HG03039 (cell line): ENCODE data around the gene FNIP2.
"Not testable (repeated sequence)": the region's sequence is repeated elsewhere in the genome, so short reads cannot be mapped to it uniquely, and the experiment has no call there.

Source experiments
- ATAC-seq: cut with Tn5 transposase; IDR thresholded peaks from one replicate; pipeline ENCODE4 v1.9.1; 2021; ENCODE audit warnings: mild to moderate bottlenecking, moderate library complexity; ENCODE audit not compliant: unreplicated experiment

The FNIP2 gene

DNA sequence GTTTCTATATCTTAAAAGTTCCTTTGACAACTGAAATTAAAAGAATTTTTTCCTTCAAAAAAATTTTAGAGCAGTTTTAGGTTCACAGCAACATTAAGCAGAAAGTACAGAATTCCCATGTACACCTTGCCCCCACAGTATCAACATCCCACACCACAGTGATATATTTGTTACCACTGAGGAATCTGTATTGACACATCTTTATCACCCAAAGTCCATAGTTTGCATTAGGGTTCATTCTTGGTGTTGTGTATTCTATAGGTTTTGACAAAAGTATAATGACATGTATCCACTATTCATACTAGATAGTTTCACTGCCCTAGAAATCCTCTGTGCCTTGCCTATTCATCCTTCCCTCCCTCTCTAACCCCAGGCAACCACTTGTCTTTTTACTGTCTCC lies 43.7 kb downstream of the FNIP2 start:
- no peak for ATAC-seq

DNA sequence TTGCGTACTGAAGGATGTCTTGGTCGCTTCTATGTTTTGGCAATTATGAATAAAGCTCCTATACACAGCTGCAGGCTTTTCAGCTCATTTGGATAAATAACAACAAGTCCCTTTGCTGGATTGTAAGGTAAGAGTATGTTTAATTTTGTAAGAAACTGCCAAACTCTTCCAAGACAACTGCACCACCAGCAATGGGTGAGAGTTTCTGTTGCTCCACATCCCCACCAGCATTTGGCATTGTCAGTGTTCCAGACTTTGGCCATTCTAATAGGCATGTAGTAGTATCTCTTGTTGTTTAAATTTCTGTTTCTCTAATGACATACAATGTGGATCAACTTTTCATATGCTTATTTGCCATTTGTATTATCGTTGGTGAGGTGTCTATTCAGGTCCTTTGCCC lies 44.3 kb downstream of the FNIP2 start:
- no peak for ATAC-seq

DNA sequence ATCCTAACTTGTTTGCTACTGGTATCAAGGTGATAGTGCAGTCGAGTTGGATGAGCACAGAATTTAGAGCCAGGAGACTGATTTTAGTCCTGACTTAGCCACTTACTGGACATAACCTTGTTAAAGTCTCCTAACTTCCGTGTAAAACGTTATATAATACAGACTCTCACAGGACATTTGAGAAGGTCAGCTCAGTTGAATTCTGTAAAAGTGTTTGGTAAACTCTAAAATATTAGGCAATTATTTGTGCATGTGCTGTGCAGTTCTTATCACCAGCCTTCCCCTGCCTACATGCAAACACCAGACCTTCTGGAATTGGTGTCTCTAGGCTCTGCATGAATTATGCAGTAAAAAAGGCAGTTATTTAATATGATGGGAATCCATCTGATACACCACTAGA lies 45.4 kb downstream of the FNIP2 start:
- ATAC-seq = no peak

- no peak for ATAC-seq
Measured at GRCh38 chr4:158814636-158815330, 46.0 kb downstream of the FNIP2 start.

- ATAC-seq = no peak
Measured at GRCh38 chr4:158816955-158817354, 48.1 kb downstream of the FNIP2 start.

DNA sequence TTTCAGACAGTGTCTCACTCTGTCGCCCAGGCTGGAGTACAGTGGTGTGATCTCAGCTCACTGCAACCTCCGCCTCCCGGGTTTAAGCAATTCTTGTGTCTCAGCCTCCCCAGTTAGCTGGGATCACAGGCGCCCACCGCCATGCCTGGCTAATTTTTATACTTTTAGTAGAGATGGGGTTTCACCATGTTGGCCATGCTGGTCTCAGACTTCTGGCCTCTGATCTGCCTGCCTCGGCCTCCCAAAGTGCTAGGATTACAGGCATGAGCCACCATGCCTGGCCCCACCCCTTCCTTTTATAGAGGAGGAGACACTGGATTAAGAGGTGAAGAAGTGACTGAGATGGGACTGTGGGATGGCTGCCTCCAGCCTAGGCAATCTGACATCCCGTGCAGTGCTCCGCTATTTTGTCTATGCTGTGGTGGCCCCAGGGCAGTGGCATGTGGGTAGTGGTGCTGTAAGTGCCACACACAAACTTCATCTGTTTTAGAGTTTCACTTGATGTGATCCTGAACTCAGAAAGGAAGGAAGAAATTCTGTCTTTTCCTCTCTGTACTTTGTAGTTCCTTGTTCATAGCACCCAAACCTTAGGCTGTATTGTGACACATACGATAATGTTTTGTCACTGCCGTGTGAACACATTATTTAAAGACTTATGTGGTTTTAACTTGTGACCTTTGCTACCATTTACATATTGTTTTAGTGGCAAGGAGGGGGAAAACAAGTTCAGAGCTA lies 48.9 kb downstream of the FNIP2 start:
- ATAC-seq = peak; percentile 47

DNA sequence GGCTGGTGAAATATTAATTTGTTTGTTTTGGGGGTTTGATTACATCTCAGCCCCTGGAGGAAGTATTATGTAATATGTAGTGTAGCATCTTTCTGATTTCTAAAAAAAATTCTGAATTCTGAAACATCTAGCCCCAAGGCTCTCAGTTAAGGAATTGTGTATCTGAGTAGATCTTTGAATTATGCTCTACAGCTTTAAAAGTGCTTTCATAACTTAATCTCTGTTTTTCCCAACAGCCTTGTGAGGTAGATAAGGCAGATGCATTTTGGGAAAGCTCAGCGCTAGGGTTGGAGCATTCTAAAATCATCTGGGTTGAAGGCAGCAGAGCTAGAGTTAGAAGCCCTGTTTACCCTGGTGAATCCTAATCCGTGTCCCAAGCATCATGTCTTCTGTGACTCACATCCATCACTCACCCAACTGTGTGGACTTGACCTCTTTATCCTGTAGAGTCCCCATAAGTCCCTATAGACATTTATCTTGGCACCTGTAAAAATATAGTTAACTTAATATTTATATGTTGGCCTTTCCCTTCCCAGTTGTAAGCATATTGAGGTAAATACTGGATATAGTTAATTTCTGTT lies 49.8 kb downstream of the FNIP2 start:
- ATAC-seq = no peak

DNA sequence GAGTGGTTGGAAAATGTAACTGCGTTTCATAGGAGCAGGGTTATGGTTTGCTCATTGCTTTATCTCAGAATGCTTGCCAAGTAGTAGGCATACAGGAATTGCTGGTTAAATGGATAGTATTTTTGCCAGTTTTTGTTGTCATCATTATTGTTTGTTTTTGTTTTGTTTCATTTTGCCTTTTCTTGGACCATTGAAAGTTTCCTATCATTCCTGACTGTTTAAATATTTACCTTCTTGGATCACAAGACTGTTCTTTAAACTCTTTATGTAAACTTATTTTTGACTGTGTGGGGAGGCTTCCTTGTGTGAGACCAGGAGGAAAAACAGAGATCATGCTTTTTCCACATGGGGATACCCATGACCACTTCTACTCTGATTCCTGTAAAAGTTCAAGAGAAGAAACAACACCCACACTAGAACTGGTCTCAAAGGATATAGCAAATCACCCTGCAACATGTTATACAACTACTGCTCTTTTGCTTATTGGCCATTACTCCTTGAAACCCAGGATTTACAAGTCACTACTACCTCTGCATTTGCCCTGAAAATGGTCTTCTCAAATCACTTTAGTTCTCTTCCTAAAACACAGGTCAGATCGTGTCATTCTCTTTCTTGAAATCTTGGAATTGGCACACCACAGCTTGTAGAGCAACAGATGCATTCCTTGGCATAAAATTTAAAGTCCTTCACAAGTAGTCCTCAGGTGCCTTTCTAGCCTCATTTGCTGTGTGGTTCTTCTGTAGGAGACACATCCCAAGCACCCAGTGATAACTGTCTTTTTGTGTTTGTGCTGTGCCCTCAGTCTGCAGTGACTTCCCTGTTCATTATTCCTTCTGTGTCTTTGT lies 51.3 kb downstream of the FNIP2 start:
- no peak for ATAC-seq

GRCh38 chr4:158821228-158821971 lies 52.6 kb downstream of the FNIP2 start:
- peak; percentile 34 for ATAC-seq

GRCh38 chr4:158822348-158822747 lies 53.5 kb downstream of the FNIP2 start:
- no peak for ATAC-seq

DNA sequence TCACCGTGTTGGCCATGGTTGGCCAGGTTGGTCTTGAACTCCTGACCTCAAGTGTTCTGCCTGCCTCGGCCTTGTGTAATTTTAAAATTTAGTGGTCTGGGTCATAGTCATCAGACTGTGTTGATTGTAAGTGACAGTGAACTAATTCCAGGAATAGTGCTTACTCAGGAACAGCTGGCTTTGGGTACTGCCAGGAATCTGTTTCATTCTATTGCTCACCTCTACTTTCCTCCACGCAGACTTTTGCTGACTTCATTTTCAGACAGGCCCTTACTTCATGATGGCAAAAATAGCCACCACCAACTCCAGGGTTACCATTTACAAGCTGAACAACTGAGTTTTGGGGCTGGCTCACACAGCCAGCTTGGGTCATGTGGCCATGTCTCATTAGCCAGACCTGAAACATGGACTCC lies 54.6 kb downstream of the FNIP2 start:
- ATAC-seq = peak; percentile 36

DNA sequence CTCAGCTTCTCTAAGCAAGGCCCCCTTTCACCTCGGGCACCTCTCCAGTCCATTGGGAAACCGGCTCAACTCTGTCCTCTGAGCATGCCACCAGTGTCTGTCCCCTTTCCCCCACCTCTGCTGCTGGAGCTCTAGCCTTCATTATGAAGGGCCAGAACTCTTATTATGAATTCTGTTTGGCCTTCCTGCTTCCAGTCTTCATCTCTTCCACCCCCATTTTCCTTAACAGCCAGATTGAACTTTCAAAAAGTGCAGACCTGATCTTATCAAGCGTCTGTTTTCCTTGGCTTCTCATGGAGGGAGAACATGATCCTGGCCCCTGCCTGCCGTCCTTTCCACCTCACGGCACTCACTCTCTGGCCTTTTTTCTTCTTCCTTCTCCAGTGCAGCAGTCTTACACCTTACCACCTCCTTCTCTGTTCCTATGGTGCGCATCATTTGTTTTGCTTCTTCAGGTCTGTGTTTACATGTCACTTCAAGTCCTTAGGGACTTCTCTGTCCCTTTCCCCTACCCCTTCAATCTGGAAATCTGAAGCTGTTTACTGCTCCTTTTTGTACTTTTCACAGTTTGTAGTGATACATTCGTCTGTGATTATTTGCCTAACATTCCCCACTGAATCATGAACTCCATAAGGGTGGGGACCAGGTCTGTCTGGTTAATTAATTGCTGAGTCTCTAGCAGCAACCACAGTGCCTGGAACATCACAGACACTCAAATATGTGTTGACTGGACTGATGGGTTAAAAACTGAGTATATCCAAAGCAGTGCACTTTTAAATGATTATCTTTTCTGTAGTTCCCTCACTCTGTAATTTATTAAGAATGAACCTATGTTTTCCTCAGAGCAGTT lies 55.8 kb downstream of the FNIP2 start:
- ATAC-seq = no peak

DNA sequence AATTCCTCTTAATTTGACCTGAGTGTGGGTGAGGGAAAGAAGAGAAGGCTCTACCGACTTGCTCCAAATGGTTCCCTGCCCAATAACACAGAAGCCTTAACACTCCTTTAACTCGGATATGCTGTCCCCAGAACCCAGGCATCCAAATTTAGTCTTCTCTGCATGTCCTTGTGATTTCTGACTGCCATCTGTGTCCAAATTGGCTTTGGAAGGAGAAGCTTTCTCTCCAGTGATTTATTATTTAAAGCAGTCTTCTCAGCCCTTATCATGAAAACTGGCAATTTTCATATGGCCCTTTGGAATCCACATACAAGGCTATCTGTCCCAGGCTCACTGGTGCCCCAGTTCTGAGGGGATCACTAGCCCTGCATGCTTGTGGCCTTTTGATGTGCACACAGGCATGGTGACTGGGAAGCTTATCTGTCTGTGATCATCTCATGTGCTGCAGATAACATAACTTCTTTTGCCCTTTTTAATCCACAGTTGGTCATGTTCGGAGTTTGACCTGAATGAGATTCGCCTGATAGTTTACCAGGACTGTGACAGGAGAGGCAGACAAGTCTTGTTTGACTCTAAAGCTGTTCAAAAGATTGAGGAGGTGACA lies 56.7 kb downstream of the FNIP2 start:
- ATAC-seq = no peak

- ATAC-seq = no peak
Measured at GRCh38 chr4:158826057-158826456, 57.2 kb downstream of the FNIP2 start.

DNA sequence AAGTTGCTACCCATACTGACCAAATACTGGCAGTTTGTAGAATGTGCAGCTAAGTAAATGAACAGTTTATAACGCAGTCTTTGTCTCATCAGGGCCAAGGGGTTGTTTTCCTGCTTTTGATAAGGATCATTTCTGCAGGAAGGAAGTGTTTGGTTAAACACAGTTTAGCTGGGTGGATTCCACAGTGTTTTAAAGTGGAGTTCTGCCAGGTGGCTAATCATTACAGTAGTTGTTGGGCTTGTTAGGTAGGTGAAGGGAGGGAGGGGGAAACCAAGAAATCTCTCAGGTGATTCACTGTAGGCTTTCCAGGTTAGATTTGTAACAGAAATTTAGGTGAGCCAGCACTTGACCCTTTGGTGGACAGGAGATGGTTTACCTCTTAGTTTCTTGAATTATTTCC lies 58.1 kb downstream of the FNIP2 start:
- no peak for ATAC-seq

DNA sequence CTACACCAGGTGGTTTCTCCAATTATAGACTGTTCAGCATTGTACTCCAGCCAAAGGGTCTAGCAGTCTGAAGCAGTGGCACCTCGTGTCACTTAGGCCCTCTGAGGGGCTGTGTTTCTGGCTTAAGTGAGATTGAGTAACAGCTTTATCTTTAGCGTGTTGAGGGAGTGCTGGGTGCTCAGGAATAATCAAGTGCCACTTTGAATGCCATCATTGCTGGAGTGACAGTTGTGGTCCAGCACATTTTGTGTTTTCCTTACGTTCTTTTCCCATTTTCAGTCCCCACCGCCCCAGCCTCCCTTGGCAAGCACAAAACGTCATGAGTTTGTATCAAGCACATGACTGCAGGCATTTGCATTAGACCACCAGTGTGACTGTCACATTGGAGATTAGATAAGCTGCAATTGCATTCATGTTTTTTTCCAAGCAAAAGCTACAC lies 58.7 kb downstream of the FNIP2 start:
- ATAC-seq = no peak

DNA sequence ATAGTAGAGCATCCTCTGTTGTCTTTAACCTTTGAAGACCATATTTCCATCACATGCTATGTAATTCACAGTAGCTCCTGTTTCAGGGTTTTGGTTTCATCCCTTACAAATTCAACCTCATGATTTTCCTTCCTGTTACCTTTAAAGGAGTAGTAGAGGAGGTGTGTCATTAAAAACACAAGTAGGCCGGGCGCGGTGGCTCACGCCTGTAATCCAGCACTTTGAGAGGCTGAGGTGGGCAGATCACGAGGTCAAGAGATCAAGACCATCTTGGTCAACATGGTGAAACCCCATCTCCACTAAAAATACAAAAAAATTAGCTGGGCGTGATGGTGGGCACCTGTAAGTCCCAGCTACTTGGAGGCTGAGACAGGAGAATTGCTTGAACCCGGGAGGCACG lies 59.3 kb downstream of the FNIP2 start:
- ATAC-seq = not testable (repeated sequence)

GRCh38 chr4:158829254-158829653 lies 60.4 kb downstream of the FNIP2 start:
- no peak for ATAC-seq

DNA sequence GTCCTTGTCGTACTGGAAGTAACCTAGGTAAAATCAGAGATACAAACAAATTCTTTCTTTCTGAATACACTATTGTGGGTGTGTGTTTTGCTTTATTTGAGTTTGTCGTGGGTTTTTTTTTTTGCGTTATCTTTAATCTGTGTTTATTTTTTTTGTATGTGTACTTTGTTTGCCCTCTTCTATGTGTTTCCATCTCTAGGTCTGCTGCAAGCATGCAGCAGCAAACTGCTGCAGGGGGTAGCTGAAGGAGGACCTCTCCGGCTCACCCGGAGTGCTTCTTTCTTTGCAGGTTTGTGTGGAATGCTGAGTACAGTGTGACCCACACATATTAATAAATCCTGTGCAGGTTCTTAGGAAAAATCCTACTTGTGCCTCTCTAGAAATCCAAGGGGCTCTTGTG lies 64.8 kb downstream of the FNIP2 start:
- no peak for ATAC-seq
